ENCODE data around the gene STAC3.

STAC3 gene

GRCh38 chr12:57195611-57196371 is 55.2 kb downstream of the STAC3 start:
- no peak overlapping the region for H3K4me3 ChIP-seq (ENCODE audit: low read length)
- DNase-seq (ENCODE audit: low read depth) = no peak
- TF ChIP-seq CTCF (IDR thresholded peaks at IDR 0.05; ENCODE audit: insufficient read depth, low read depth, low read length, missing control alignments) = no peak

GRCh38 chr12:57195186-57195585 is 55.8 kb downstream of the STAC3 start:
- no peak for TF ChIP-seq CTCF (IDR thresholded peaks at IDR 0.05; ENCODE audit: insufficient read depth, low read depth, low read length, missing control alignments)
- H3K4me3 ChIP-seq (ENCODE audit: low read length) = no peak overlapping the region

GRCh38 chr12:57194253-57194652 is 56.7 kb downstream of the STAC3 start:
- no peak for TF ChIP-seq CTCF (IDR thresholded peaks at IDR 0.05; ENCODE audit: insufficient read depth, low read depth, low read length, missing control alignments)
- H3K4me3 ChIP-seq (ENCODE audit: low read length) = no peak overlapping the region
- no peak for DNase-seq (ENCODE audit: low read depth)

More at GRCh38 chr12:57195186-57195585, 55.8 kb downstream of the STAC3 start:
- DNase-seq (ENCODE audit: low read depth) = no peak

- no peak overlapping the region for H3K4me3 ChIP-seq (ENCODE audit: low read length)
- TF ChIP-seq CTCF (IDR thresholded peaks at IDR 0.05; ENCODE audit: insufficient read depth, low read depth, low read length, missing control alignments) = no peak
- DNase-seq (ENCODE audit: low read depth) = no peak
Measured at GRCh38 chr12:57193706-57194245, 57.2 kb downstream of the STAC3 start.
